T-helper 17 cell (primary cell): ENCODE data around the gene SEMA4D. TPM values are rescaled to one million over a fixed set of nuclear protein-coding genes. Genes with fewer than 3 reads are reported as not detected.
A peak's percentile ranks its signal among the peaks of the same experiment; 100 is the strongest.

Experiments
- ATAC-seq: fragments of 150-1000 bp; cut with Tn5 transposase; 2 replicates; pipeline ENCODE4 v1.10.0; 2021; ENCODE audit warnings: mild to moderate bottlenecking, moderate library complexity
- DNase-seq, 3 donors: peaks; one replicate each; pipeline versions ENCODE4 v3.0.0 to v3.0.0-alpha.2; 2020 to 2021
- H3K9me3 ChIP-seq: one replicate; pipeline ENCODE4 v1.7.0; 2013; ENCODE audit warnings: low read length, mild to moderate bottlenecking; ENCODE audit not compliant: control insufficient read depth, poor library complexity, severe bottlenecking
- H3K27ac Mint-ChIP-seq: one replicate; pipeline ENCODE4 v1.8.0; 2022; ENCODE audit warnings: mild to moderate bottlenecking, moderate library complexity, mixed read lengths
- H3K27me3 Mint-ChIP-seq: one replicate; pipeline ENCODE4 v1.8.0; 2022; ENCODE audit warnings: mixed read lengths
- H3K36me3 Mint-ChIP-seq: one replicate; pipeline ENCODE4 v1.8.0; 2022; ENCODE audit warnings: low read depth, mixed read lengths
- H3K4me1 Mint-ChIP-seq: one replicate; pipeline ENCODE4 v1.8.0; 2022; ENCODE audit warnings: mild to moderate bottlenecking, mixed read lengths
- H3K4me3 Mint-ChIP-seq: one replicate; pipeline ENCODE4 v1.8.0; 2022; ENCODE audit warnings: mild to moderate bottlenecking, moderate library complexity, mixed read lengths
- total RNA-seq, 4 donors: library from RNA in 2 of 4; stranded (reverse) in 2 of 4; gene quantifications; one replicate each; pipeline ENCODE4 v1.2.3 and lab custom pipeline; 2022 to 2026

Gene SEMA4D
- total RNA-seq, 2 donors from 2014 or later = 250 to 312 TPM

DNA sequence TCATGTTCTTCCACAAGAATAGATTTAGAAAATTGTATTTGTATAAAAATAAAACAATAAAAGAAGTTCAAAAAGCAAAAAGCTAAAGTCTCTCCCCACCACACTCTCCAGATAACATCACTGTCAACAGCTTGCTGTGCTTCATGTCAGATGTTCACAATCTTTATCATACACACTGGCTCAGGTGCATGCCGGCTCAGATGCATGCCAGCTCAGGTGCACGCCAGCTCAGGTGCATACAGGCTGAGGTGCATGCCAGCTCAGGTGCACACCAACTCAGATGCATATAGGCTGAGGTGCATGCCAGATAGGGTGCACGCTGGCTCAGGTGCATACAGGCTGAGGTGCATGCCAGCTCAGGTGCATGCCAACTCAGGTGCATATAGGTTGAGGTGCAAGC, 26.5 kb downstream of the SEMA4D start:
- peaks cover 3% of the 10 kb centered on the region for H3K36me3 Mint-ChIP-seq
- no peaks in the 10 kb centered on the region for H3K9me3 ChIP-seq
- peak overlapping the region; percentile 99 for H3K27ac Mint-ChIP-seq
- peaks cover 79% of the 10 kb centered on the region for H3K4me1 Mint-ChIP-seq
- ATAC-seq (peak; percentile 61), DNase-seq (no peak)
- no peaks in the 10 kb centered on the region for H3K27me3 Mint-ChIP-seq
- peak overlapping the region; percentile 25 for H3K4me3 Mint-ChIP-seq

DNA sequence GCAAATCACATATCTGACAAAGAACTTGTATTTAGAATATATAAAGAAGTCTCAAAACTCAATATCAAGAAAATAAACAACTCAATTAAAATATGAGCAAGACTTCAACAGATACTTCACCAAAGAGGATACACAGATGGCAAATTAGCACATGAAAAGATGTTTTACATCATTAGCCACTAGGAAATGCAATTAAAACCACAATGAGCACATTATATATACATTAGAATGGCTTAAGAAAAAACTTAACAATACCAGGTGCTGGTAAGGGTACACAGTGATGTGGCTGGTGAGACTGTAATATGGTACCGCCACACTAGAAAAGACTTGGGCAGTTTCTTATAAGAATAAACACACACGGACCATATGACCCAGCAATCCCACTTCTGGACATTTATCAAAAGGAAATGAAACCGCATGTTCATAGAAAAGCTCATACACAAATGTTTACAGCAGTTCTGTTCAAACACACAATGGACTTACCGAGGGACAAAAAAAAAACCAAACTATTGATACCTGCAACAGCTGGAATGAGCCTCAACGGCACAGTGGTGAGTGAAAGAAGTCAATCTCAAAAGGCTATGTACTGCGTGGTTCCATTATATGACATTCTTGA, 27.6 kb downstream of the SEMA4D start:
- Mint-ChIP-seq H3K27me3 (no peaks in the 10 kb centered on the region), H3K4me1 (peaks cover 79% of the 10 kb centered on the region), H3K4me3 (peak overlapping the region; percentile 85), H3K27ac (peak overlapping the region; percentile 99), H3K36me3 (peaks cover 4% of the 10 kb centered on the region)
- DNase-seq (no peak), ATAC-seq (peak; percentile 35)
- H3K9me3 ChIP-seq = no peaks in the 10 kb centered on the region

DNA sequence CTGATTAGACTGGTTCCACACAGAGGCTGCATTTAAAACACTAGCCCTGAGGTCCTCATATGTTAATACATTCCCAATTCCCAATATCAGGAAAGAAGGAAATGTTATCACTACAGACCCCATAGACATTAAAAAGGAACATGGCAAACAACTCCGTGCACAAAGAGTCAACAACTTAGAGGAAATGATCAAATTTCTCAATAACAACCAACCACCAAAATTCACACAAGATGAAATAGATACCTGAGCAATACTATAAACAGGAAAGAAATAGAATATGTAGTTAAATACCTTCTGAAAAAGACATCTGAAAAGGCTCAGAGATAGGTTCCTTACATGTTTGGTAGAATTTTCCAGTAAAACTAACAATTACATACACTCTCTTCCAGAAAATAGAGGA, 28.9 kb downstream of the SEMA4D start:
- Mint-ChIP-seq H3K36me3 (peaks cover 4% of the 10 kb centered on the region), H3K4me3 (peak overlapping the region; percentile 85), H3K27ac (peak overlapping the region; percentile 99), H3K27me3 (no peaks in the 10 kb centered on the region), H3K4me1 (peaks cover 82% of the 10 kb centered on the region)
- H3K9me3 ChIP-seq = no peaks in the 10 kb centered on the region
- ATAC-seq (peak; percentile 32), DNase-seq (no peak)

- peaks cover 81% of the 10 kb centered on the region for H3K4me1 Mint-ChIP-seq
- H3K36me3 Mint-ChIP-seq = peaks cover 6% of the 10 kb centered on the region
- H3K27me3 Mint-ChIP-seq = no peaks in the 10 kb centered on the region
- peak overlapping the region; percentile 99 for H3K27ac Mint-ChIP-seq
- peak overlapping the region; percentile 85 for H3K4me3 Mint-ChIP-seq
- ATAC-seq (no peak), DNase-seq (no peak)
- no peaks in the 10 kb centered on the region for H3K9me3 ChIP-seq
Observed at GRCh38 chr9:89468281-89468960, 29.5 kb downstream of the SEMA4D start.

DNA sequence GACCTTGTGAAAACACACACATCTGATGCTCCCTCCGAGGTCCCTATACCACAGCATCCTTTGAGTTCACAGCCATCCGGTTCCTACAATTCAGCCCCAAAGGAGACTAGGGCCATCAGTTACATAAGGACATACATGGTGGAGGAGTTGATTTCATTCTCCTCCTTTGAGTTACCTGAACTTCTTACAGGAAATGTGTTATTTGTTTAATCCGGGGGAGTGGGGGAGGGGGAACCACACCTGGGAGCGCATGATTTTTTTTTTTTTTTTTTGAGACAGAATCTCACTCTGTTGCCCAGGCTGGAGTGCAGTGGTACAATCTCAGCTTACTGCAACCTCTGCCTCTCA, 30.7 kb downstream of the SEMA4D start:
- Mint-ChIP-seq H3K4me3 (peak overlapping the region; percentile 88), H3K27ac (peak overlapping the region; percentile 99), H3K27me3 (no peaks in the 10 kb centered on the region), H3K36me3 (peaks cover 6% of the 10 kb centered on the region), H3K4me1 (peaks cover 91% of the 10 kb centered on the region)
- no peaks in the 10 kb centered on the region for H3K9me3 ChIP-seq
- ATAC-seq (no peak), DNase-seq (no peak)

DNA sequence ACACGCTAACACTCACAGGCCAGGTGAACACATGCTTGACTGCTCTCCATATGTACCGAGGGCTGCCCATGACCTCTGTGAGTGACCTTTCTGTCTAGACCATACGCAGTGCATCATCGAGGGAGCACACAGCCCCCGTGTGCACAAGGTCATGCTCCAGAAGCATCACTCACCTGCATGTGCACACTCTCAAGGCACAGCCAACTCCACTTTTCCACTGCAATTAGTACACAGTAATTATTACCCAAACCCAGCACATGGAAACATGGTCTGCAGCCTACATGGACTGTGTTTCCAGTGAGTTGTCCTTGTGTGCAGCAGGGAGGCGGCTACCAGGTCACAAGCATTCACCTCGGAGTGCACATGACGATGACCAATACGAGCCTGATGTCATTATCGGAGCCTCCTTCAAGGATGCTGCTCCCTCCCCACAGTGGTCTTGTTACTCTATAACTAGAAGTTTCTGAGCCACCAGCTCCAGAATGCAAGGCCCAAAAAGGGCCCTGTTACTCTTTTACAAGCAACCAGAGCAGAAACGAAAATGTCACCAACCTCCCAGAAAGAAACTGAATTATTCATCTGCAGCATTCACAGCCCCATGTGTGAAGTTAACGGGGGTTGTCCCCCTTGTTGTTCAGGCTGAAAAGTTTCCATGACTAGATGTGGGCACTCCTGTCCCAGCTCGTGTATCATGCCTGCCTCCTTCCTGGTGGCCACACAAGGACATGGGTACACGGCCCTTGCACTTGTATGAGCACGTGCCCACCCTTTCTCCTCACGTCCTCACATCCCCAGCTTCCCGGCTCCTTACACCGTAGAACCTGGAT, 31.2 kb downstream of the SEMA4D start:
- Mint-ChIP-seq H3K27me3 (no peaks in the 10 kb centered on the region), H3K4me3 (peak overlapping the region; percentile 88), H3K36me3 (peaks cover 6% of the 10 kb centered on the region), H3K4me1 (peaks cover 92% of the 10 kb centered on the region), H3K27ac (peak overlapping the region; percentile 99)
- H3K9me3 ChIP-seq = no peaks in the 10 kb centered on the region
- ATAC-seq = no peak
- DNase-seq = no peak

DNA sequence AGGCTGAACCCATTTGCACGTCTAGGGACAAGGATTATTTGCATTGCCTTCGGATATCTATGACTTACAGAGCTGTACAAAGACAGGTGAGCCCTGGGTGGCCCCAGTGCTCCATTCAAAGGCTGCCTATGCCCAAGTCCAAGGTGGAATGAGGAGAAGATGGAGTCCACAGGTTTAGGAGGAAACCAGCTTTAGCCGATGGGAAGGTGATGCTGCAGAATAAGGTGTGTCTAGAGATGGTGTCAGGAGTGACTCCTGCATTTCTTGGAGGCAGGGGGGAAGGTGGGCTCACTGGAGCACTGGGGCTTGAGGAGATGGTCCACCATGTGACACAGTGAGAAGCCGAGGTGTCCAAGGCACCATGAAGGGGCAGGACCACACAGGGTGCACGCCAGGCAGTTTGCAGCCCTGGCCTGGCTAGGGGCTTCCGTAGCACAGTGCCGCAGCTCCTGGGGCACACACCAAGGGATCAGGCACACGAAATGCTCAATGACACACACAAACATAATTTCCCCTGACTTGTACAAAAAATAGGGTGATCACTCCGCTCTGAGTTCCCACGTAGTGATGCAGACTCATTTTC, 32.1 kb downstream of the SEMA4D start:
- peaks cover 6% of the 10 kb centered on the region for H3K36me3 Mint-ChIP-seq
- peak overlapping the region; percentile 88 for H3K4me3 Mint-ChIP-seq
- H3K27ac Mint-ChIP-seq = peak overlapping the region; percentile 99
- ATAC-seq (no peak), DNase-seq (no peak)
- H3K4me1 Mint-ChIP-seq = peaks cover 94% of the 10 kb centered on the region
- no peaks in the 10 kb centered on the region for H3K27me3 Mint-ChIP-seq
- no peaks in the 10 kb centered on the region for H3K9me3 ChIP-seq

DNA sequence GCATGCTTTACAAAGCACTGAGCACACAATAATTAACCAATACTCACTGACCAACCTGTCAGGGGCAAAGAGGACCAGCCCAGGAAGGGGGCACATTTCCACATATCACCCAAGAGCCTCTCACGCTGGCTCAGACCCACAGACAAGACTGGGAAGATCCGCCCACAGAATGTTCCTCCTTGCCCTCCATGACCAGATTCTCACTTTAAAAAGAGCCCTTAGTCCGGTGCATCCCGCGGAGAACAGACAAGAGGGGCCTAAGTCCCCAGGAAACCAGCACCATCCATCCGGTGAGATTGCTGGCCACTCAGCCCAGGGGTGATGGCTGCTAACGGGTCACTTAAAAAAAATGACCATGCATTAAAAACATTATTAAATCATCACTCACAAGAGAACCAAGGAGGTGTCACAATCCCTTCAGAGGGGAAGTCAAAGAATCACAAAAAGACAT, 32.9 kb downstream of the SEMA4D start:
- peaks cover 6% of the 10 kb centered on the region for H3K36me3 Mint-ChIP-seq

DNA sequence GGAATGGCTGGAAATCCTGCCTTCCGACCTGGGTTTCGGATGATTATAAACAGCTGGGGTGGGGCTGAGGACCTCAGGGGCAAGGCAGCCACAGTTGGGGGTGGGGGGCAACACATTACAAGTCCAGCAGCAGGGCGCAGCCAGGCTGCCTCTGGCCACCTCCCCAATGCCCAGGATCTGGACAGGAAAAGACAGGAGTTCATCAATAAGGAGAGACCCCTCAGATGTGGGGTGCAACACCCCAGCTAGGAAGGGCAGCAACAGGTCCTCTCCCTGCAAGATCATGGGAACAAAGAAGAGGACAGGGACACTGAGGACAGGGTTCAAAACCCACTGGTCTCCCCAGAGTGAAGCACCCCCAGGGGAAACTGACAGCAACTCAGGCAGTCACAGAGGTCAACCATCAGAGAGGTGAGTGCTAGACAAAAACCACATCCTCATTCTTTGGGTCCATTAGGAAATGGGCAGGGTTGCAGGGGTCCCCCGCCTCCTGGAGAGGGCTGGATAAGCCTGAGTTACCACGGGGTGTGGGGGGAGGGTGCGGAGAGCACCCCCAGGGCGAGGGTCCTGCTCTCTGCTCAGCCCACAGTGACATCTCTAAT, 33.5 kb downstream of the SEMA4D start:
- Mint-ChIP-seq H3K27ac (peak overlapping the region; percentile 99), H3K27me3 (no peaks in the 10 kb centered on the region), H3K36me3 (peaks cover 6% of the 10 kb centered on the region), H3K4me3 (peak overlapping the region; percentile 88), H3K4me1 (peaks cover 93% of the 10 kb centered on the region)
- no peaks in the 10 kb centered on the region for H3K9me3 ChIP-seq
- no peak for DNase-seq
- ATAC-seq = peak; percentile 2

More for the DNA sequence above, 32.9 kb downstream of the SEMA4D start:
- Mint-ChIP-seq H3K4me1 (peaks cover 93% of the 10 kb centered on the region), H3K27me3 (no peaks in the 10 kb centered on the region), H3K4me3 (peak overlapping the region; percentile 88), H3K27ac (peak overlapping the region; percentile 99)
- no peak for DNase-seq
- H3K9me3 ChIP-seq = no peaks in the 10 kb centered on the region
- no peak for ATAC-seq

DNA sequence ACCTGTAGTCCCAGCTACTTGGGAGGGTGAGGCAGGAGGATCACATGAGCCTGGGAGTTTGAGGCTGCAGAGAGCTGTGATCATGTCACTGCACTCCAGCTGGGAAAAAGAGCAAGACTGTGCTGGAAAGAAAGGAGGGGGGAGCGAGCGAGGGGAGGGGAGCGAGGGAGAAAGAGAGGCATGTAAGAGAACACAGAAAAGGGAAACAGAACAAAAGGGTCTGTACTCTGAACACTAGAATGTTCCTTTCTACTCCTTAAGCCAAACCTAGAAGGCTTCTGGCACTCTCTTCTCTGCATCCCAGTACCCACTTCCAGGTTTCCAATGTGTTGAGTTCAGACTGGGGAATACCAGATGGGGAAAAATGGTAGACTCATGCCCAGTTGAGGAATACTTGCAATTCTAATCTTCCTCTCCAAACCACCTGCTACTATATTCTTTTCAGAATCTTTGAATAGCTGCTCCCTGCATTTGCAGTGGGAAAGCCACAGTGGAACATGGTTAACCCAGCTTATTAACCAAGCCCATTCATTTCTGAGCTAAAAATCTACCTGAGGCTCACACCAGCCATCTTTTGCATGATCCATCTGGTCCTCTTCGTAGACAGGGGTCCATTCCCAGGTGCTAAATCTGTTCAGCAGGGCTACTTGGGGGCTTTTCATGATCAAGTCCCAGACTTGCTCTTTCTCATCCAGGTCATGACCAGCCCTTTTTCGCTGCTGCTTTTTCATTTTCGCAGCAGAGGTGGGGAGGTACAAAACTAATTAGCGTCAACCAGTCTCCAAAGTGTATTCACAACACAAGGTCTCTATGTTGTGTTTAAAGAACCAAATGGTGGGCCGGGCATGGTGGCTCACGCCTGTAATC, 34.9 kb downstream of the SEMA4D start:
- H3K9me3 ChIP-seq = no peaks in the 10 kb centered on the region
- H3K36me3 Mint-ChIP-seq = peaks cover 13% of the 10 kb centered on the region
- H3K27me3 Mint-ChIP-seq = no peaks in the 10 kb centered on the region
- no peak for DNase-seq
- no peak for ATAC-seq
- peak overlapping the region; percentile 88 for H3K4me3 Mint-ChIP-seq
- H3K27ac Mint-ChIP-seq = peak overlapping the region; percentile 99
- peaks cover 93% of the 10 kb centered on the region for H3K4me1 Mint-ChIP-seq

DNA sequence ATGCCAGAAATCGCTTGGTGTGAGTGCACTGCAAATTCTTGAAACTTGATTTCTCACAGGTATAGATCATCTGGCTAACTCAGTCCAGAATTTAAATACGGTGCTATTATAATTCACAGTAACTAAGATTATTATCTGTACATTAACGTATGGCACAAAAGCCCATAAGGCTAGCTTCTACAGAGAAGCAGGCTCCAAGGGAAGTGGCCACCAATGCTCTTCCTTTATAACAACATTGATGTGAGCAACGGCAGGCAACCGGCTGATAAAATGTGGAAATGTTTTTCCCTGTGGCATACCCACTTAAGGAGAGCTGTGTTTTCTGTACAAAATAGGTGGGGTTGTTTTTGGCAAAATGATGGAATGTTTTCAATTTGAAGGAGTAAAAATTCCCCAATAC, 35.7 kb downstream of the SEMA4D start:
- DNase-seq (no peak), ATAC-seq (no peak)
- H3K4me1 Mint-ChIP-seq = peaks cover 90% of the 10 kb centered on the region
- no peaks in the 10 kb centered on the region for H3K9me3 ChIP-seq
- H3K27ac Mint-ChIP-seq = peak overlapping the region; percentile 99
- H3K4me3 Mint-ChIP-seq = peak overlapping the region; percentile 88
- H3K27me3 Mint-ChIP-seq = no peaks in the 10 kb centered on the region
- H3K36me3 Mint-ChIP-seq = peaks cover 13% of the 10 kb centered on the region

- H3K4me3 Mint-ChIP-seq = peak overlapping the region; percentile 25
- H3K9me3 ChIP-seq = no peaks in the 10 kb centered on the region
- no peaks in the 10 kb centered on the region for H3K27me3 Mint-ChIP-seq
- peaks cover 13% of the 10 kb centered on the region for H3K36me3 Mint-ChIP-seq
- no peak for ATAC-seq
- peaks cover 90% of the 10 kb centered on the region for H3K4me1 Mint-ChIP-seq
- DNase-seq = no peak
- H3K27ac Mint-ChIP-seq = peak overlapping the region; percentile 99
Observed at GRCh38 chr9:89461265-89461664, 36.6 kb downstream of the SEMA4D start.
